Kidney (tissue), 14 donors: ENCODE data around the gene MAPT. TPM values are rescaled to one million over a fixed set of nuclear protein-coding genes. Genes with fewer than 3 reads are reported as not detected.
A peak's percentile ranks its signal among the peaks of the same experiment; 100 is the strongest.

Experiments used
- DNase-seq, 5 donors: peaks; one replicate each; pipeline ENCODE4 v3.0.0-alpha.2; 2013 to 2020
- FAIRE-seq: peaks from 2 replicates; lab custom pipeline; 2012; peaks lifted over from hg19 to GRCh38; lab: Jason Lieb, UNC
- H3K27ac ChIP-seq, 2 donors: one replicate each; pipeline ENCODE4 v1.7.0; 2013; ENCODE audit warnings: low read depth in 2 of 2, low read length in 2 of 2, inconsistent platforms in 1 of 2
- H3K27me3 ChIP-seq: one replicate; pipeline ENCODE4 v1.7.1; 2013; ENCODE audit warnings: low read length, inconsistent platforms; ENCODE audit not compliant: control insufficient read depth, insufficient read depth
- H3K36me3 ChIP-seq, 3 donors: one replicate each; pipeline versions ENCODE4 v1.7.0 to v1.7.1; 2013; ENCODE audit warnings: low read length in 3 of 3, control low read depth in 1 of 3, inconsistent platforms in 1 of 3; ENCODE audit not compliant: insufficient read depth in 3 of 3, control insufficient read depth in 2 of 3
- H3K4me1 ChIP-seq, 3 donors: one replicate each; pipeline versions ENCODE4 v1.7.0 to v1.7.1; 2013; ENCODE audit warnings: low read length in 3 of 3, inconsistent platforms in 1 of 3, low read depth in 1 of 3; ENCODE audit not compliant: control insufficient read depth in 2 of 3, insufficient read depth in 2 of 3
- H3K4me3 ChIP-seq, 3 donors: one replicate each; pipeline versions ENCODE4 v1.7.0 to v1.8.1; 2013; ENCODE audit warnings: low read length in 3 of 3, control low read depth in 1 of 3, inconsistent platforms in 1 of 3
- H3K9ac ChIP-seq, 3 donors: one replicate each; pipeline versions ENCODE4 v1.7.0 to v1.7.1; 2013; ENCODE audit warnings: low read length in 3 of 3, control low read depth in 1 of 3, inconsistent platforms in 1 of 3
- H3K9me3 ChIP-seq, 3 donors: one replicate each; pipeline versions ENCODE4 v1.7.0 to v1.7.1; 2013; ENCODE audit warnings: low read length in 3 of 3, control low read depth in 1 of 3, inconsistent platforms in 1 of 3; ENCODE audit not compliant: control insufficient read depth in 2 of 3, insufficient read depth in 1 of 3
- intact Hi-C: fragments of 100-400 bp; cut with DNase I; formaldehyde crosslinking; loops from one replicate; pipeline ENCODE4 v1.11.1; 2022
- polyA plus RNA-seq: library from polyadenylated mRNA; stranded (reverse); fragments of 350-450 nt; fragmentation: Illumina TruSeq; extraction: RNeasy Lipid Tissue Mini Kit (QIAGEN cat#74804); gene quantifications from one replicate; pipeline ENCODE4 v1.2.3, GENCODE V29; 2014; ENCODE audit warnings: low read depth, low replicate concordance; ENCODE audit not compliant: insufficient read depth
- total RNA-seq: library from RNA; stranded (reverse); fragmentation: NEBNext Ultra II Directional; extraction: Animal tissue kit (Norgen Biotek cat#: 25700); gene quantifications from one replicate; pipeline ENCODE4 v1.2.1, GENCODE V29; 2021
- TF ChIP-seq, protein P1 (sequence below): IDR thresholded peaks from 3 replicates; pipeline ENCODE4 v1.5.1; 2012; ENCODE audit warnings: mild to moderate bottlenecking, moderate library complexity, borderline replicate concordance; ENCODE audit not compliant: insufficient read depth; ENCODE audit errors: extremely low read depth
- donor health status: control.
- donor health status: control.
- donor health status: control.
- donor health status: control.
- donor health status: control.
- donor health status: DM: yes; HTN: yes; CAD: no.
- donor health status: Normal renal cell carcinoma (clear cell type).

MAPT gene
- total and polyA plus RNA-seq, 2 donors from 2014 or later: 2.9 to 15.4 TPM

DNA sequence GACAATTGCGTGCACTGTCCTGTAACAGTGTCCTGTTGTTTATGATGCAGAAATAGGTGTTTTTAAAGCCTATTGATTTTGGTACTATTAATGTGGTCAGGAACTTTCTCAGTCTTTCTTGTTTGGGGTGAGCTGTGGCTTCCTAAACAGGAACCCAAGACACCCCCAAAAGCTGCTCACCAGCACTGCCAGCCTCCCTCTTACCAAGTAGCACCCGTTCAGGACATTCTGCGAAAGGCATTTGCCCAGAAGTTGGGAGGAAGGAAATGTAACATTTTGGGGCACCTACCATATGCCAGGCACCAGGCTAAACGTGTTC is 83.1 kb downstream of the MAPT start:
- FAIRE-seq: no peak

GRCh38 chr17:45977976-45978626 is 83.7 kb downstream of the MAPT start:
- H3K9me3 ChIP-seq: no peaks in the 10 kb centered on the region
- DNase-seq (peak in 1 of 5 donors; percentile 18), FAIRE-seq (no peak)
- no peaks in the 10 kb centered on the region for H3K27me3 ChIP-seq
- no peaks in the 10 kb centered on the region for H3K4me1 ChIP-seq
- TF ChIP-seq, protein P1, sequence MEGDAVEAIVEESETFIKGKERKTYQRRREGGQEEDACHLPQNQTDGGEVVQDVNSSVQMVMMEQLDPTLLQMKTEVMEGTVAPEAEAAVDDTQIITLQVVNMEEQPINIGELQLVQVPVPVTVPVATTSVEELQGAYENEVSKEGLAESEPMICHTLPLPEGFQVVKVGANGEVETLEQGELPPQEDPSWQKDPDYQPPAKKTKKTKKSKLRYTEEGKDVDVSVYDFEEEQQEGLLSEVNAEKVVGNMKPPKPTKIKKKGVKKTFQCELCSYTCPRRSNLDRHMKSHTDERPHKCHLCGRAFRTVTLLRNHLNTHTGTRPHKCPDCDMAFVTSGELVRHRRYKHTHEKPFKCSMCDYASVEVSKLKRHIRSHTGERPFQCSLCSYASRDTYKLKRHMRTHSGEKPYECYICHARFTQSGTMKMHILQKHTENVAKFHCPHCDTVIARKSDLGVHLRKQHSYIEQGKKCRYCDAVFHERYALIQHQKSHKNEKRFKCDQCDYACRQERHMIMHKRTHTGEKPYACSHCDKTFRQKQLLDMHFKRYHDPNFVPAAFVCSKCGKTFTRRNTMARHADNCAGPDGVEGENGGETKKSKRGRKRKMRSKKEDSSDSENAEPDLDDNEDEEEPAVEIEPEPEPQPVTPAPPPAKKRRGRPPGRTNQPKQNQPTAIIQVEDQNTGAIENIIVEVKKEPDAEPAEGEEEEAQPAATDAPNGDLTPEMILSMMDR: no peak
- no peaks in the 10 kb centered on the region for H3K36me3 ChIP-seq
- intact Hi-C loops: no loop called here
- H3K4me3 ChIP-seq: no peak overlapping the region
- no peak overlapping the region for H3K9ac ChIP-seq
- no peak overlapping the region for H3K27ac ChIP-seq

More for the DNA sequence above, 83.1 kb downstream of the MAPT start:
- no peak overlapping the region for H3K27ac ChIP-seq
- H3K9me3 ChIP-seq: no peaks in the 10 kb centered on the region
- no peaks in the 10 kb centered on the region for H3K27me3 ChIP-seq
- H3K9ac ChIP-seq: no peak overlapping the region
- intact Hi-C loops: no loop called here
- DNase-seq: no peak
- no peak overlapping the region for H3K4me3 ChIP-seq
- no peaks in the 10 kb centered on the region for H3K4me1 ChIP-seq
- H3K36me3 ChIP-seq: no peaks in the 10 kb centered on the region
- TF ChIP-seq, protein P1: no peak

DNA sequence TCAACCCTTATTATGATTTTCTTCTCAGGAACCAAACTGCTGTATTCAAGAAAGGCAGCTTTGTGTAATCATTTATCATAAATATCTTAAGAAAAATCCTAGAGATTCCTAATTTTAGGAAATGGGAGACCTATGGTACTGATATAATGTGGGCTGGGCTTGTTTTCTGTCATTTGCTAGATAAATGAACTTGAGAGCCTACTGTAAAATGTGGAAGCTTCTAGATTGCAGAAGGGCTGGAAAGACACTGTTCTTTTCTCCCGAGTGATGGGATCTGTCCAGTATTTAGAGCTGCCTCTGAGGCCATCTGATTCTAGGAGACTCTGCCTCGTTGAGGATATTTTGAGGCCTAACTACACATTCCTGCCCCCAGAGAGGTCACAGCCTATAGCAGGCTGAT is 84.8 kb downstream of the MAPT start:
- FAIRE-seq (no peak), DNase-seq (no peak)
- Histone ChIP-seq H3K9ac (no peak overlapping the region), H3K36me3 (no peaks in the 10 kb centered on the region), H3K4me1 (no peaks in the 10 kb centered on the region), H3K4me3 (no peak overlapping the region), H3K27me3 (no peaks in the 10 kb centered on the region), H3K27ac (no peak overlapping the region), H3K9me3 (no peaks in the 10 kb centered on the region)
- intact Hi-C loops: no loop called here
- TF ChIP-seq, protein P1: no peak

DNA sequence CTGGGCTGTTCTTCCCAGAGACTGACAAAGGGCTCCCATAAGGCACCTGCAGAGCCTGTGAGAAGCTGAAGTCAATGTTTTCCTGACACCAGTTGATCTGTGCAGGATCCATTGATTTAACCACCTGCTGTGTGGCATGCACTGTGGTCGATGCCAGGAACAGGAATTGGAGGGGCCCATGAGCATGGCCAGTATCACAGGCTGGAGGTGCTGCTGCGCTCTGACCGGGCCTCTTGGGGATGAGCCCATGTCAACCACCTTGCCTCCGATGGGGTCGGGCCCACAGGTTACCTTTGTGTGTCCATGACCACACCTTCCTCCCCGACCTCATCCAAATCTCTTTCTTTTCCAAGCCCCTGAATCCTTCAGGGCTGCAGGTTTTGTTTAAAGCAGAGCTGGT is 86.5 kb downstream of the MAPT start:
- Histone ChIP-seq H3K9me3 (no peaks in the 10 kb centered on the region), H3K27me3 (no peaks in the 10 kb centered on the region), H3K9ac (no peak overlapping the region), H3K36me3 (no peaks in the 10 kb centered on the region), H3K4me3 (no peak overlapping the region), H3K27ac (no peak overlapping the region), H3K4me1 (no peaks in the 10 kb centered on the region)
- TF ChIP-seq, protein P1: no peak
- FAIRE-seq: no peak
- DNase-seq: peak in 1 of 5 donors; percentile 59
- intact Hi-C loops: no loop called here
